SJSA1 (cell line): ENCODE results near the gene TP63. TPM values are rescaled to one million over a fixed set of nuclear protein-coding genes. Genes with fewer than 3 reads are reported as not detected.
"Not testable (repeated sequence)": the region's sequence is repeated elsewhere in the genome, so short reads cannot be mapped to it uniquely, and the experiment has no call there.

Source experiments
- DNase-seq, 2 experiments: peaks; one replicate each; pipeline ENCODE4 v3.0.0-alpha.2; 2015 to 2020; ENCODE audit warnings: low spot score in 2 of 2, low read depth in 1 of 2
- H3K27ac ChIP-seq: fragments of 250-450 bp; sonication (Bioruptor Pico); 2 replicates; pipeline ENCODE4 v1.5.1; 2020; ENCODE audit warnings: mild to moderate bottlenecking, moderate library complexity
- H3K27me3 ChIP-seq: fragments of 250-450 bp; sonication (Bioruptor Pico); replicated peaks from 2 replicates; pipeline ENCODE4 v1.5.1; 2020; ENCODE audit warnings: mild to moderate bottlenecking, moderate library complexity
- H3K36me3 ChIP-seq: fragments of 250-450 bp; sonication (Bioruptor Pico); 2 replicates; pipeline ENCODE4 v1.5.1; 2020; ENCODE audit warnings: mild to moderate bottlenecking
- H3K4me1 ChIP-seq: fragments of 250-450 bp; sonication (Bioruptor Pico); replicated peaks from 2 replicates; pipeline ENCODE4 v1.6.1; 2021; ENCODE audit warnings: mild to moderate bottlenecking
- H3K4me3 ChIP-seq: fragments of 250-450 bp; sonication (Bioruptor Pico); 2 replicates; pipeline ENCODE4 v1.5.1; 2020; ENCODE audit warnings: mild to moderate bottlenecking
- H3K9me3 ChIP-seq: fragments of 250-450 bp; sonication (Bioruptor Pico); replicated peaks from 2 replicates; pipeline ENCODE4 v1.5.1; 2020; ENCODE audit warnings: mild to moderate bottlenecking
- total RNA-seq: library from RNA; depleted of rRNA; stranded (reverse); fragments of >200 nt; shearing (Covaris generic); gene quantifications from 2 replicates; pipeline ENCODE4 v1.2.3, GENCODE V29; 2014; rRNA removed

The TP63 gene
- total RNA-seq: not detected in 2 replicates

GRCh38 chr3:189631373-189631408 is at the start of gene TP63:
TSS of gene TP63 (plus strand) at chr3:189631389. CDS start at chr3:189631516, 127 bp downstream.
- H3K4me3 ChIP-seq: peak within 1 kb of the TSS; percentile 17; the same call in 1 of the 2 replicates
- H3K9me3 ChIP-seq: no peaks in the 10 kb centered on the region
- no peak for DNase-seq
- peak within 1 kb of the TSS; percentile 31; the same call in 1 of the 2 replicates for H3K27ac ChIP-seq
- H3K4me1 ChIP-seq: peaks cover 5% of the 10 kb centered on the region; the same call in 1 of the 2 replicates
- H3K36me3 ChIP-seq: no peaks in the 10 kb centered on the region
- H3K27me3 ChIP-seq: no peaks in the 10 kb centered on the region

DNA sequence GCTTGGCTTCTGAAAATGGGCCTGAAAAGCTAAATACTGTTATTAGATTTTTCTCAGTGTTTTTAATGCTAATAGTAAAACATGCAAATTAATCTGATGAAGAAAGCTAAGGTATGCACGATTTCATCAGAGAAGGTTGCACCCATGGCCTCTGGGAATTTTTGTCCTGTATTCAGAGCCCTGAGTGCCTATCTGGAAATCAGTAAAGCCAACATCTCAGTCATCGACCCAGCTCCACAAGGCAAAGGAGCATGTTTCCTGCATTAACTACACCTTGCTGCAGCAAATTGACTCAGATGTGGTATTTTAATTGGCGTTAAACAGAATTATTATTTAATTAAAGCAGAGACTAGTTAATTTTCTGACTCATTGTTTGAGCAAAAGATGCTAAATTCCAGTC is 49.0 kb upstream of the TP63 start:
- Histone ChIP-seq H3K4me3 (no peak overlapping the region), H3K27me3 (no peaks in the 10 kb centered on the region), H3K4me1 (no peaks in the 10 kb centered on the region), H3K27ac (no peak overlapping the region), H3K36me3 (no peaks in the 10 kb centered on the region), H3K9me3 (no peaks in the 10 kb centered on the region)
- DNase-seq: no peak

- H3K4me3 ChIP-seq: no peak overlapping the region
- no peaks in the 10 kb centered on the region for H3K27me3 ChIP-seq
- H3K36me3 ChIP-seq: no peaks in the 10 kb centered on the region
- H3K9me3 ChIP-seq: no peaks in the 10 kb centered on the region
- no peaks in the 10 kb centered on the region for H3K4me1 ChIP-seq
- DNase-seq: no peak
- no peak overlapping the region for H3K27ac ChIP-seq
Measured at GRCh38 chr3:189584645-189585044, 46.5 kb upstream of the TP63 start.

GRCh38 chr3:189586941-189587663 is 44.1 kb upstream of the TP63 start:
- Histone ChIP-seq H3K9me3 (no peaks in the 10 kb centered on the region), H3K4me1 (no peaks in the 10 kb centered on the region), H3K4me3 (no peak overlapping the region), H3K27ac (no peak overlapping the region), H3K36me3 (no peaks in the 10 kb centered on the region), H3K27me3 (no peaks in the 10 kb centered on the region)
- no peak for DNase-seq

DNA sequence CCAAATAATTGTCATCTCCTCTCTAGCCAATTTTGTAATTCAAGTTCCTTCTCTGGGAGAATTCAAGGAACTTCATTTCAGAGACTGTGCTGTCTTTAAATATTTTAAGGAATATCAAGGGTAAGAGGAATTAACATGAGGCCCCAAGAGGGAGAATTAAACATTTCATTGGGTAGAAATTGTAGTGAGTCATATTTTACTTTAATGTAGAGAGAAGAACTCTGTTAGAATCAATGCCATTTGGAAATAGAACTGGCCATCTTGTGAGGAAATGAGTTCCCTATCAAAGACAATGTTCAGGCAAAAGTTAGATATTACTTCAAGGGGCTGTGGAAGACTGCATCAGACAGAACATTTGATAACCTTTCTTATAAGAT is 43.5 kb upstream of the TP63 start:
- Histone ChIP-seq H3K4me3 (no peak overlapping the region), H3K36me3 (no peaks in the 10 kb centered on the region), H3K4me1 (no peaks in the 10 kb centered on the region), H3K27ac (no peak overlapping the region), H3K27me3 (no peaks in the 10 kb centered on the region), H3K9me3 (no peaks in the 10 kb centered on the region)
- no peak for DNase-seq

DNA sequence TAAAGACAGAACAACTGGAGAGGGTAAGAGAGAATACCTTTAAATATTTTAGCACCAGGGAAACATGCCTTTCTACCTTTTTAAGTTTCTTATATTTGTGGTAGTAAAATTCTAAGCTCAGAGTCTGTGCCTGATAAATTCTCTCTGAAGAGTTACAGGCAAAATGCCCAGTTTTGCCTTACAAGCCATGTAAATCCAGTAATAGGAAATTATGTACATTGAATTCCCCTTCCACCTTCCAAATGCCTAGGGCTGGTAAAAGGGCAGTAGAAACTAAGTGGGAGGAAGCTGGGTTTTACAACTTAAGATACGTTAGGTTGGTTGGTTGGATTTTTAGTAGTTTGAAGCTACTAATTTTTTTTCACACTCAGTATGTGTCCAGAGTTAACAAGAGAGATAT is 43.1 kb upstream of the TP63 start:
- DNase-seq: no peak
- Histone ChIP-seq H3K9me3 (no peaks in the 10 kb centered on the region), H3K4me3 (no peak overlapping the region), H3K36me3 (no peaks in the 10 kb centered on the region), H3K27ac (no peak overlapping the region), H3K27me3 (no peaks in the 10 kb centered on the region), H3K4me1 (no peaks in the 10 kb centered on the region)

DNA sequence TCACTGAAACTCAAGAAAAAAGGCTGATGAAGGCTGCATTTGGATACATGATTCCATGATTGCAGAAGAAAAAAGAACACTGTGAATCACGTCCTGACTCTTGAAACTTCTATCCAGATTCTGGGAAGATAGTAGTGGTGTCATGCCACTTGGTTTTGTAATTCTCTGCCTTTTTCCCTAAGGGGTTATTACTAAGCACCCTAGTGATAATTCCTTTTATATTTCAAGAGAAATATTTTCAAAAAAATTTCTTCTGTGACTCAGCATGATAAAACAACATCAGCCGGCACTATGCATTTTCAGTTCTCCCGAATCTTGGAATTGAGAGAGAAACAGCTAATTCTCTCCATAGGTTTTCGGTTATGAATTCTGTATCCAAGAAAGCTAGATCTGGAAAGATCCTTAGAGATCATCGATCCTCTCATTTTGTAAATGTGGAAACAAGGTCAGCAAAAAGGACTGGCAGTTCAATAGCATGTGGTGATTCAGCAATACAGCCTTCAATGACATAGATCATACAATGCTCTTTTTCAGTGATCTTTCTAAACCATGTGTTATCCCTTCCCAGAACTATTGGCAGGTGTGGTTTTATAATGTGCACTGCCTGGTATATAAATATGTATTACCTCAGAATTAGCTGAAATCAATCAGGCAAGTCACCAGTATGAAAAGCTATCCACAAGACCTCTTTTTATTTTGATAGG is 42.6 kb upstream of the TP63 start:
- DNase-seq: no peak
- Histone ChIP-seq H3K36me3 (no peaks in the 10 kb centered on the region), H3K4me1 (no peaks in the 10 kb centered on the region), H3K27me3 (no peaks in the 10 kb centered on the region), H3K27ac (no peak overlapping the region), H3K9me3 (no peaks in the 10 kb centered on the region), H3K4me3 (no peak overlapping the region)

DNA sequence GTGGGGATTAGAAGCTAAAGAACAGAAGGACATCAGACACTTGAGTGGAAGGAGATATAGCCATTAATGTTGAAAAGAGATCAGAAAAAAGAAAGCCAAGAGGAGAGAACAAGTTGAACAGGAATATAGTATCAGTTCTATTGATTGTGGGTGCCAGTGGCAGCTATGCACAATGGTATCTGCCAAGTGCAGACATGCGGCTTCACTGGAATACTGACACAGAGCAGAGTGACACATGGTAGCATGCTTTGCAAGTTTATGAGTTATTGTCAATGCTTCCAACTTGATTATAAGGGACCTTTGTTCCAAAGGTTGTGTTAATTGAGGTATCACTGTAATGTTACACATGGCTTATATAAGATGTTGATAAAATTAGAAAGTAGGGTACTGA is 42.0 kb upstream of the TP63 start:
- H3K9me3 ChIP-seq: no peaks in the 10 kb centered on the region
- H3K27me3 ChIP-seq: no peaks in the 10 kb centered on the region
- H3K36me3 ChIP-seq: no peaks in the 10 kb centered on the region
- no peak for DNase-seq
- no peak overlapping the region for H3K27ac ChIP-seq
- no peak overlapping the region for H3K4me3 ChIP-seq
- no peaks in the 10 kb centered on the region for H3K4me1 ChIP-seq

- H3K4me3 ChIP-seq: no peak overlapping the region
- H3K4me1 ChIP-seq: no peaks in the 10 kb centered on the region
- H3K27me3 ChIP-seq: no peaks in the 10 kb centered on the region
Measured at GRCh38 chr3:189590223-189590622, 41.0 kb upstream of the TP63 start.

GRCh38 chr3:189593581-189593980 is 37.6 kb upstream of the TP63 start:
- H3K36me3 ChIP-seq: no peaks in the 10 kb centered on the region
- H3K4me1 ChIP-seq: no peaks in the 10 kb centered on the region
- H3K27ac ChIP-seq: no peak overlapping the region
- H3K9me3 ChIP-seq: no peaks in the 10 kb centered on the region
- DNase-seq: no peak
- H3K27me3 ChIP-seq: no peaks in the 10 kb centered on the region
- H3K4me3 ChIP-seq: no peak overlapping the region

More at GRCh38 chr3:189590223-189590622, 41.0 kb upstream of the TP63 start:
- Histone ChIP-seq H3K27ac (no peak overlapping the region), H3K36me3 (no peaks in the 10 kb centered on the region), H3K9me3 (no peaks in the 10 kb centered on the region)
- DNase-seq: no peak

DNA sequence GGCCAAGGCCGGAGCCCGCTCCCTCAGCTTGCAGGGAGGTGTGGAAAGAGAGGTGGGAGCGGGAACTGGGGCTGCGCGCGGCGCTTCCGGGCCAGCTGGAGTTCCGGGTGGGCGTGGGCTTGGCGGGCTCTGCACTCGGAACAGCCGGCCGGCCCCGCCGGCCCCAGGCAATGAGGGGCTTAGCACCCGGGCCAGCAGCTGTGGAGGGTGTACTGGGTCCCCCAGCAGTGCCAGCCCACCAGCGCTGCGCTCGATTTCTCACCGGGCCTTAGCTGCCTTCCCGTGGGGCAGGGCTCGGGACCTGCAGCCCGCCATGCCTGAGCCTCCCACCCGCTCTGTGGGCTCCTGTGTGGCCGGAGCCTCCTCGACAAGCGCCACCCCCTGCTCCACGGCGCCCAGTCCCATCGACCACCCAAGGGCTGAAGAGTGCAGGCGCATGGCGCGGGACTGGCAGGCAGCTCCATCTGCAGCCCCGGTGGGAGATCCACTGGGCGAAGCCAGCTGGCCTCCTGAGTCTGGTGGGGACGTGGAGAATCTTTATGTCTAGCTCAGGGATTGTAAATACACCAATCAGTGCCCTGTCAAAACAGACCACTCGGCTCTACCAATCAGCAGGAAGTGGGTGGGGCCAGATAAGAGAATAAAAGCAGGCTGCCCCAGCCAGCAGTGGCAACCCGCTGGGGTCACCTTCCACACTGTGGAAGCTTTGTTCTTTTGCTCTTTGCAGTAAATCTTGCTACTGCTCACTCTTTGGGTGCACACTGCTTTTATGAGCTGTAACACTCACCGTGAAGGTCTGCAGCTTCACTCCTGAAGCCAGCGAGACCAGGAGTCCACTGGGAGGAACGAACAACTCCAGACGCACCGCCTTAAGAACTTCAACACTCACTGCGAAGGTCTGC is 34.9 kb upstream of the TP63 start:
- H3K27me3 ChIP-seq, DNase-seq, H3K36me3 ChIP-seq, H3K9me3 ChIP-seq, H3K4me1 ChIP-seq, H3K4me3 ChIP-seq, H3K27ac ChIP-seq: not testable (repeated sequence)

DNA sequence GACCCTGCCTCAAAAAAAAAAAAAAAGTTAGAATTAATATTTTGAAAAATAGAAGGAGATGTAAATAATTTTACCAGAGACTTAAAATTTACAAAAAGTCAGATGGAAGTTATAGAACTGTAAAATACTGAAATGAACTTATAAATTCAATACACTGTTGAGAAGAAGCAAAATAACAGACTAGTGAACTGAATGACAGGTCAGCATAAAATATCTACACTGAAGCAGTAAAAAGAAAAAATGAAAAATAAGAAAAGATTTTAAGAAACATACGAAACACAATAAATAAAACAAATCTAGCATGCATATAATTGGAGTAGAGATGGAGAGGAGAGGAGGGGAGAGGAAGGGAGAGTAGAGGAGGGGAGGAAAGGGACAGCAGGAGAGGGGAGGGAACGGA is 33.3 kb upstream of the TP63 start:
- H3K36me3 ChIP-seq: no peaks in the 10 kb centered on the region
- H3K4me1 ChIP-seq: no peaks in the 10 kb centered on the region
- no peak for DNase-seq
- no peak overlapping the region for H3K27ac ChIP-seq
- H3K9me3 ChIP-seq: no peaks in the 10 kb centered on the region
- no peaks in the 10 kb centered on the region for H3K27me3 ChIP-seq
- no peak overlapping the region for H3K4me3 ChIP-seq

GRCh38 chr3:189598530-189599225 is 32.5 kb upstream of the TP63 start:
- Histone ChIP-seq H3K27ac (no peak overlapping the region), H3K36me3 (no peaks in the 10 kb centered on the region), H3K27me3 (no peaks in the 10 kb centered on the region)

GRCh38 chr3:189602471-189602870 is 28.7 kb upstream of the TP63 start:
- Histone ChIP-seq H3K4me3 (no peak overlapping the region), H3K9me3 (no peaks in the 10 kb centered on the region), H3K36me3 (no peaks in the 10 kb centered on the region), H3K27ac (no peak overlapping the region), H3K4me1 (no peaks in the 10 kb centered on the region), H3K27me3 (no peaks in the 10 kb centered on the region)
- no peak for DNase-seq

More at GRCh38 chr3:189598530-189599225, 32.5 kb upstream of the TP63 start:
- no peak overlapping the region for H3K4me3 ChIP-seq
- H3K9me3 ChIP-seq: no peaks in the 10 kb centered on the region
- no peaks in the 10 kb centered on the region for H3K4me1 ChIP-seq
- DNase-seq: no peak
